HG03439 (cell line): ENCODE results near the gene FOSL1.

Experiments
- ATAC-seq: cut with Tn5 transposase; IDR thresholded peaks from one replicate; pipeline ENCODE4 v1.9.1; 2021; ENCODE audit warnings: mild to moderate bottlenecking, moderate library complexity; ENCODE audit not compliant: unreplicated experiment

Gene FOSL1

DNA sequence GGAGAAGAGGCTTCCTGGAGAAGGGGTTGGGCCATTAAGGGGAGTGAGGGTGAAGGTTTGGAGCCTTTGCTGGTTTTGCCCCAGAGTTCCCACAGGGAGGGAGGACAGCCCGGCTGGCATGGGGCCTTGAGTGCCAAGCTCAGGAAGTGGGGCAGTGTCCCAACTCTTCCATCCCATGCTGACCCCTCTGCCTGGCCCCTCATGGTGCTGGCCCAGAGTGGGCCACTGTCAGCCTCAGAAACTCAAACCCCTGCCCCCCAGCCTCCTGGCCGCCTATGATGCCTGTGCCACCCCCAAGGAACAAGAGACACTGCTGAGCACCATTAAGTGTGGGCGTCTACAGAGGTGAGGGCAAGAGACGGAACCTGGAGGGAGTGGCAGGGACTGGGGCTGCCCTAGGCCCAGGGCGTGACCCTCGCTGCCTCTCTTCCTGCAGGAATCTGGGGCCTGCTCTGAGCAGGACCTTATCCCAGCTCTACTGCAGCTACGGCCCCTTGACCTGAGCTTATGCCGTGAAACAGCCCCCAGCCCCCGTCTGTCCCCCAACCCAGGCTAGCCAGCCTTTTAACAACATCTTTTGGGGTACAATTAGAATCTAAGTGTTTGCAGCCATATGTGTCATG lies 34.5 kb downstream of the FOSL1 start:
- no peak for ATAC-seq

DNA sequence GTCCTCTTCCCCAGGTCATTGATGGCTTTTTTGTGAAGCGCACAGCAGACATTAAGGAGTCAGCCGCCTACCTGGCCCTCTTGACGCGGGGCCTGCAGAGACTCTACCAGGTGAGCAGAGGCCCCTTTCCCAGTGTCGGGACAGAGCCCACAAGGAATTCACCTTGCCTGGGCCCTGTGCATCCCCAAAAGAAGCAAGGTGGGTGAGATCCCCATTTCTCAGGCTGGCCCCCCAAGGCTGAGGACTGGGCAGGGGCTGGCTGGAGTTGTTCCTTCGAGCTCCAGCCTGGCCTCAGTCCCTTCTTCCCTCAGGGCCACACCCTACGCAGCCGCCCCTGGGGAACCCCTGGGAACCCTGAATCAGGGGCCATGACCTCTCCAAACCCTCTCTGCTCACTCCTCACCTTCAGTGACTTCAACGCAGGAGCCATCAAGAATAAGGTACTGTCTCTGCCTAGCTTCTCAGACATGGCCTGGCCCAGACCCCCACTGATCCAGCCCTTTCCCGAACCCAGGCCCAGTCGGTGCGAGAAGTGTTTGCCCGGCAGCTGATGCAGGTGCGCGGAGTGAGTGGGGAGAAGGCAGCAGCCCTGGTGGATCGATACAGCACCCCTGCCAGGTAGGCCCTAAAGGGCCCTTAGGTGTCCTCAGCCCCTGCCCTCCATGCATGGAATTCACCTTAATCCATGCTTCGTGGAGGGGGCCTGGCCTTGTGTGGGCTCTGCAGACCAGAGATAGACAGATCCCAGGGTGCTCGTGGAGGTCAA lies 35.3 kb downstream of the FOSL1 start:
- no peak for ATAC-seq

GRCh38 chr11:65863889-65864705 lies 36.1 kb downstream of the FOSL1 start:
- ATAC-seq = no peak

GRCh38 chr11:65862941-65863888 lies 37.0 kb downstream of the FOSL1 start:
- no peak for ATAC-seq

DNA sequence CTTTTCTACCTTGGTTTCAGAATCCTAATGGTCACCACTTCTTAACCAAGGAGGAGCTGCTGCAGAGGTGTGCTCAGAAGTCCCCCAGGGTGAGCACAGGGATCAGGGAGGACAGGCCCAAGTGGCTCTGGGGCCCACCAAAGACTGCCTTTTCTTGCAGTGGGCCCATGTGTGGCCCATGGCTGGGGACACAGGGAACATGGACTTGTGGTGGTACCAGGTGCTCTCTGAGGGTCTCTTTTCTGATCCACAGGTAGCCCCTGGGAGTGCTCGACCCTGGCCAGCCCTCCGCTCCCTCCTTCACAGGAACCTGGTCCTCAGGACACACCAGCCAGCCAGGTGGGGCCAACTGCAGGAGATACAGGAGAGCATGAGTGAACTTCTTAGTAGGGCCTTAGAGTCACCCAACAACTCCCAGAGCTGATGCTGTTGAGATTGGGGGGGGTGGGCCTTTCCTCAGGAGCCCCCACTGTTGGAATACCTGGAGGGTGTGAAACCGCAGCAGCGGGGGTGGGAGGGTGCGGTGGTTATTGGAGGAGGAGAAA lies 37.9 kb downstream of the FOSL1 start:
- ATAC-seq = no peak

- no peak for ATAC-seq
These were observed 38.5 kb downstream of the FOSL1 start for GRCh38 chr11:65861533-65862183.

GRCh38 chr11:65861165-65861505 lies 39.1 kb downstream of the FOSL1 start:
- ATAC-seq = no peak

GRCh38 chr11:65860278-65861164 lies 39.7 kb downstream of the FOSL1 start, which contains the start of gene MUS81:
MUS81 (plus strand) TSS chr11:65860433; CDS start chr11:65860754, 321 bp downstream.
- ATAC-seq = peak; percentile 31

- no peak for ATAC-seq
These were observed 40.3 kb downstream of the FOSL1 start for GRCh38 chr11:65859812-65860277.

DNA sequence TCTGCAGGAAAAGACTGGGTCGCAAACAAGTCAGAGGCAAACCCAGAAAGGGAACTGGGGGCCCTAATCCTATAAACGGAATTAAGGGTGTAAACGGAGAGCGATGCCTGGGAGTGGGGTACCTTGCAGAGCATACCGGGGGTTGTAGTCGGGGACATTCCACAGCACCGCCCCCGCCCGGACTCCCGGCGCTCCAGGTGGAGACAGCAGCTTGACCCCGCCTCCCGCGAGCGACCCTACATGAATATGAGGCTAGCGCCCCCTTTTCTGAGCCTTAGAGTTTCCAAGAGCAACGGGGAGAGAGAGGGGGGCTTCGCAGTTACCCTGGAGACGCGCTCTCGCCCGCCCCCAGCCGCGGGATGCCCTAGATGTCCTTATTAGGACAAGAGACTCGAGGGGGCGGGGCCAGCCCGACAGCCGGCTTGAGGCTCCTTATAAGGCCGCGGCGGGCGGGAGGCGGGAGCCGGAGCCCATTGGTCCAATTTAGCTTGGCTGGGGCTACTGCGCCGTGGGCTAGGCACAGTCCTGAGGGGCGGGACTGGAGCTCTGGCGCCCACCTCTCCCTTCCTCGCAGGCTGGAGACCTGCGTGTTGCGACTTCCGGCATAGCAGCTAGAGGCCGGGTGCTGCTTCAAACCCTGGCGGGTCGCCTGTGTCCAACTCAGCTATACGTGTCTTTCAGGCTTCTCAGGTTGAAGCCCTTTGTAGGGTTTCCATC lies 40.9 kb downstream of the FOSL1 start:
- peak; percentile 47 for ATAC-seq

DNA sequence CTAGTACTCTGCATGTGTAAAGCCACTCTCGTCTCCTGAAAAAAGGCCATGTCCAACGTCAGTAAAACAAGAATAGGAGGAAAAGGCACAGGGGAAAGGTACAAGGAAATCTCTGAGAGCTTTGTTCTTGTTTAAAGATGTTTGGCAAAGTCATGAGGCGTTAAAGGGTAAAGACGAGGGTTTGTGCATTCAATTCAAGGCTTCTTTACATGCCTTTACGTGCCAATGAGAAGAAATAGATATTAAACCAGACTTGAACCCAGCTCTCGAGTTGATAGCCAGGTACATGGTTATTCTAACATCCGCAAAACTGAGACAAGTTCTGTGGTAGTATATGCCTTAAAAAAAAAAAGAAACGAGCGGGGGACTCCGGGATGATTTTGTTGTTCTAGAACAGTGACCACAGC lies 41.5 kb downstream of the FOSL1 start:
- ATAC-seq = no peak

- ATAC-seq = peak; percentile 49
These were observed 42.1 kb downstream of the FOSL1 start, which contains the start of gene CFL1 for GRCh38 chr11:65857853-65858680. CFL1 (minus strand) TSS chr11:65858180; CDS start chr11:65858099, 81 bp downstream.

GRCh38 chr11:65857500-65857852 lies 42.7 kb downstream of the FOSL1 start:
- ATAC-seq = peak; percentile 4

- ATAC-seq = peak; percentile 29
These were observed 43.3 kb downstream of the FOSL1 start for GRCh38 chr11:65856689-65857499.

DNA sequence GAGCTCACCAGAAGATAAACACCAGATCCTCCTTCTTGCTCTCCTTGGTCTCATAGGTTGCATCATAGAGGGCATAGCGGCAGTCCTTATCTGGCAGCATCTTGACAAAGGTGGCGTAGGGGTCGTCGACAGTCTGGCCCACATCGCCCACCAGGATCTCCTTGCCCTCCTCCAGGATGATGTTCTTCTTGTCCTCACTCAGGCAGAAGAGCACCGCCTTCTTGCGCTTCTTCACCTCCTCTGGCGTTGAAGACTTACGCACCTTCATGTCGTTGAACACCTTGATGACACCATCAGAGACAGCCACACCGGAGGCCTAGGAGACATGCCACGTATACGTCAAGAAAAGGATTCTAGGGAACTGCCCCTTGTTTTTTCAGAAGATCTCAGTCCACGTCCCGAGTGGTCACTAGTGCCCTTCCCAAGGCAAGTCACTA lies 44.2 kb downstream of the FOSL1 start:
- no peak for ATAC-seq
